ENCODE data around the gene SAA2. TPM values are rescaled to one million over a fixed set of nuclear protein-coding genes. Genes with fewer than 3 reads are reported as not detected.
"Not testable (repeated sequence)": the region's sequence is repeated elsewhere in the genome, so short reads cannot be mapped to it uniquely, and the experiment has no call there.

Gene SAA2
- total RNA-seq, 2 donors from 2014 or later, result 4.7 to 7.9 TPM

DNA sequence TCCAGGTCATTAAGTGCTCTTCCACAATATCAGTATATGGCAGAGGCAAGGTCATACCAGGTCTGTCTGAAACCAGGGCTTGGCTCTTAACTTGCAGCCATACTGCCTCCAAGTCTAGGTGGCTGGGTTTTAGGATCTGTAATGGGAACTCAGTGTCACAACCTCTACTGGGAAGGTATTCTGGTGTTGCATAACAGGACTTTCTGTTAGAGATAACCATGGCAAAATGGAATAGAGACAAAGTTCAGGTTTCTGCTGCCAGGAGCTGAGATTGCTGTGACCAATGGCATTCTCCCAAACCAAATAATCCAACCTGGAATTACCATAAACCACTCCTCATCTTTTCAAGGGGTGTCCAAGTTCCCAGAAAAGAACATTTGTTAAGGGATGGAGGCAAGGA, 10.8 kb upstream of the SAA2 start:
- TF ChIP-seq, protein P1, sequence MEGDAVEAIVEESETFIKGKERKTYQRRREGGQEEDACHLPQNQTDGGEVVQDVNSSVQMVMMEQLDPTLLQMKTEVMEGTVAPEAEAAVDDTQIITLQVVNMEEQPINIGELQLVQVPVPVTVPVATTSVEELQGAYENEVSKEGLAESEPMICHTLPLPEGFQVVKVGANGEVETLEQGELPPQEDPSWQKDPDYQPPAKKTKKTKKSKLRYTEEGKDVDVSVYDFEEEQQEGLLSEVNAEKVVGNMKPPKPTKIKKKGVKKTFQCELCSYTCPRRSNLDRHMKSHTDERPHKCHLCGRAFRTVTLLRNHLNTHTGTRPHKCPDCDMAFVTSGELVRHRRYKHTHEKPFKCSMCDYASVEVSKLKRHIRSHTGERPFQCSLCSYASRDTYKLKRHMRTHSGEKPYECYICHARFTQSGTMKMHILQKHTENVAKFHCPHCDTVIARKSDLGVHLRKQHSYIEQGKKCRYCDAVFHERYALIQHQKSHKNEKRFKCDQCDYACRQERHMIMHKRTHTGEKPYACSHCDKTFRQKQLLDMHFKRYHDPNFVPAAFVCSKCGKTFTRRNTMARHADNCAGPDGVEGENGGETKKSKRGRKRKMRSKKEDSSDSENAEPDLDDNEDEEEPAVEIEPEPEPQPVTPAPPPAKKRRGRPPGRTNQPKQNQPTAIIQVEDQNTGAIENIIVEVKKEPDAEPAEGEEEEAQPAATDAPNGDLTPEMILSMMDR (IDR thresholded peaks at IDR 0.05), result no peak
- TF ChIP-seq POLR2A (IDR thresholded peaks at IDR 0.05), result no peak
- no peak for TF ChIP-seq POLR2AphosphoS5 (IDR thresholded peaks at IDR 0.05)
- H3K4me3 ChIP-seq, result no peak overlapping the region
- no peak overlapping the region for H3K27ac ChIP-seq
- no peak for DNase-seq (ENCODE audit: low spot score)
- H3K9me3 ChIP-seq, result no peaks in the 10 kb centered on the region
- intact Hi-C loops (cut with DNase I), result no loop called here
- no peaks in the 10 kb centered on the region for H3K27me3 ChIP-seq (replicated peaks; ENCODE audit: insufficient read depth)
- H3K4me1 ChIP-seq (replicated peaks), result no peaks in the 10 kb centered on the region
- no peaks in the 10 kb centered on the region for H3K36me3 ChIP-seq

DNA sequence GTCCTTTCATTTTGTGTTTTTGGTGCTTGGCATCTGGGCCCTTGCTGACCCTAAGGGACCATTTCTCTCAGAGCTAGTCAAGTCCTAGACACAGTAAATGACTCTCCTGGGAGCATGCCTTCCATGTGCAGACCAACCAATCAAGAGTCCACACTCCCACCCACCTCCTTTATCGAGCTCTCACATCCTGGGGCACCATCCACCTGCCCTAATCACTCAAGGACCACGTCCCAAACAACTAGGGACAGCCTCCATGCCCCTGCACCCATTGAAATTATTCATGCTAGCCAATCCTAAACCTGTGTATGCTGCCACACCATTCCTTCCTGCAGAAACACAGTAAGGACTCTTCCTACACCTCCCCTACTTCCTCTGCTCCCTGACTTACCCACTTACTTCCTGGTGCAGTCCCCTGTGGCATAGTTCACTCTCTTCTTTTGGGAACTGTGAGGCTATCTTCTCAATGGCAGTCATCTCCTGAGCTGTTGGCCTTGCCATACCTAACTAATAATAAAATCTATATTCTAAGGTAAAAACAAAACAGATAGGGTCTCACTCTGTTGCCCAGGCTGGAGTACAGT, 6.4 kb upstream of the SAA2 start:
- Histone ChIP-seq H3K4me3 (no peak overlapping the region), H3K4me1 (replicated peaks) (no peaks in the 10 kb centered on the region), H3K9me3 (no peaks in the 10 kb centered on the region), H3K27ac (no peak overlapping the region), H3K27me3 (replicated peaks; ENCODE audit: insufficient read depth) (no peaks in the 10 kb centered on the region), H3K36me3 (no peaks in the 10 kb centered on the region)
- no peak for DNase-seq (ENCODE audit: low spot score)
- 68% methylated on average over 2 of the region's 2 CpGs for WGBS
- intact Hi-C loops (cut with DNase I), result no loop called here
- TF ChIP-seq, protein P1 (IDR thresholded peaks at IDR 0.05), result no peak
- TF ChIP-seq POLR2AphosphoS5 (IDR thresholded peaks at IDR 0.05), result no peak
- TF ChIP-seq POLR2A (IDR thresholded peaks at IDR 0.05), result no peak

DNA sequence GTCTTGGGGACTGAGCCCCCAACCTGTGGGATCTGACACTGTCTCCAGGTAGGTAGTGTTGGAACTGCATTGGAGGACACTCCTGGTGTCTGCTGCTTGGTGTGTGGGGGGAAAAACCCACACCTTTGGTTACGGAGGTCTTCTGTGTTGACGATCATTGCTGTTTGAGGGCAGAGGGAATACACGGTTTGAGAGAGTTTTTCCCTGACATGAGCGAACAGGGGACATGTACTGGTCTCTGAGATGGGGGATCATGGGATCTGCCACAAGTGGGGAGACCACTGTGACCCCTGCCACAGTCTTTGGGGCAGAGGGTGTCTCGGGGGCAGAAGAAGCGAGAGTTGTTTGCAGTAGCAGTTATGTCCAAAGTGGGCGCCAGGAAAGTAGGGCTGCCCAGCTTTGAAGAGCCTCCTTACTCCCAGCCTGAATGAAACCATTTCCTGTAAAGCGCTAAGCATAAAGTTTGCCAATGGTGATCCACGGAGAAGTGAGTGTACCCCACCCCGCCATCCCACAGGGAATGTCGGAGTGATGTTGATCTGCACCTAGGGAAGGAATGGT, 5.4 kb upstream of the SAA2 start:
- H3K4me3 ChIP-seq, result no peak overlapping the region
- no peaks in the 10 kb centered on the region for H3K27me3 ChIP-seq (replicated peaks; ENCODE audit: insufficient read depth)
- 78% methylated on average over 11 of the region's 11 CpGs for WGBS
- H3K9me3 ChIP-seq, result no peaks in the 10 kb centered on the region
- intact Hi-C loops (cut with DNase I), result no loop called here
- H3K36me3 ChIP-seq, result no peaks in the 10 kb centered on the region
- TF ChIP-seq POLR2A (IDR thresholded peaks at IDR 0.05), result no peak
- TF ChIP-seq, protein P1 (IDR thresholded peaks at IDR 0.05), result no peak
- TF ChIP-seq POLR2AphosphoS5 (IDR thresholded peaks at IDR 0.05), result no peak
- H3K4me1 ChIP-seq (replicated peaks), result no peaks in the 10 kb centered on the region
- H3K27ac ChIP-seq, result no peak overlapping the region
- no peak for DNase-seq (ENCODE audit: low spot score)

DNA sequence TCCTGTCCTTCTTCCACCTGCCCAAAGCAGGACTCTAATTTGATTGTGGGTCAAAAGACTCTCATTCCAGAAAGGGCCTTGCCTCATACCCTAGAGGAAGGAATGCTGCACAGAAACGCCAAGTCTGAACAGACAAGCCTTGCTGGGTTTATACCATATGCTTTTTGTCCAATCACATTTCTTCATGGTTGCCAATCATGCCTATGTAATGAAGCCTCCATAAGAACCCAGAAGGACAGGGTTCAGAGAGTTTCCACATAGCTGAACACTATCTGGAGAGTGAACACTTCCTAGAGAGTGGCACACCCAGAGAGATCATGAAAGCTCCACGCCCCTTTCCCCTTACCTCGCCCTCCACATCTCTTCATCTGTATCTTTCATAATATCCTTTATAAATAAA, 4.8 kb upstream of the SAA2 start:
- H3K4me1 ChIP-seq (replicated peaks), result no peaks in the 10 kb centered on the region
- TF ChIP-seq POLR2AphosphoS5 (IDR thresholded peaks at IDR 0.05) (no peak), POLR2A (IDR thresholded peaks at IDR 0.05) (no peak)
- TF ChIP-seq, protein P1 (IDR thresholded peaks at IDR 0.05), result no peak
- no peaks in the 10 kb centered on the region for H3K27me3 ChIP-seq (replicated peaks; ENCODE audit: insufficient read depth)
- H3K9me3 ChIP-seq, result no peaks in the 10 kb centered on the region
- DNase-seq (ENCODE audit: low spot score), result no peak
- no peaks in the 10 kb centered on the region for H3K36me3 ChIP-seq
- 79% methylated on average over 3 of the region's 3 CpGs for WGBS
- H3K27ac ChIP-seq, result no peak overlapping the region
- intact Hi-C loops (cut with DNase I), result no loop called here
- no peak overlapping the region for H3K4me3 ChIP-seq

DNA sequence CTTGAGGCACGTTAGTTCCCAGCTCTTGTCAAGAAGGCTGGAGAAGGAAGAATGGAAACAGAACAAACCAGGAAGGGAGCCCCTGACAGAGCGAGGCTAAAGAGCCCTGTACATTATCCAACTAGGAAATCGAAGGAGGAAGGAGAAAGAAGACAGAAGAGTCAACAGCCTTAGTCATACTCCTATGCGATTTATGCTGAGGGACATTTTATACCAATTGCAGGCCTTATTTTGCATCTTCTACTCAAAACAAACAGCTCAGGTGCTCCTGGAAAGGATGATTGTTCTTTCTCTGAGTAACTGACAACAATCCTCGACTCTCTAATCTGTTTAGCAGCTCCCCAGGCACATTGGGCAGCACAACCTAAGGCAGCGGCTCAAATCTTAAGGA, 1.3 kb downstream of the SAA2 start:
- H3K27ac ChIP-seq; intact Hi-C loops (cut with DNase I); DNase-seq (ENCODE audit: low spot score); H3K27me3 ChIP-seq (replicated peaks; ENCODE audit: insufficient read depth); H3K4me1 ChIP-seq (replicated peaks); H3K36me3 ChIP-seq; H3K4me3 ChIP-seq; H3K9me3 ChIP-seq: not testable (repeated sequence)
- 85% methylated on average over 3 of the region's 6 CpGs for WGBS

DNA sequence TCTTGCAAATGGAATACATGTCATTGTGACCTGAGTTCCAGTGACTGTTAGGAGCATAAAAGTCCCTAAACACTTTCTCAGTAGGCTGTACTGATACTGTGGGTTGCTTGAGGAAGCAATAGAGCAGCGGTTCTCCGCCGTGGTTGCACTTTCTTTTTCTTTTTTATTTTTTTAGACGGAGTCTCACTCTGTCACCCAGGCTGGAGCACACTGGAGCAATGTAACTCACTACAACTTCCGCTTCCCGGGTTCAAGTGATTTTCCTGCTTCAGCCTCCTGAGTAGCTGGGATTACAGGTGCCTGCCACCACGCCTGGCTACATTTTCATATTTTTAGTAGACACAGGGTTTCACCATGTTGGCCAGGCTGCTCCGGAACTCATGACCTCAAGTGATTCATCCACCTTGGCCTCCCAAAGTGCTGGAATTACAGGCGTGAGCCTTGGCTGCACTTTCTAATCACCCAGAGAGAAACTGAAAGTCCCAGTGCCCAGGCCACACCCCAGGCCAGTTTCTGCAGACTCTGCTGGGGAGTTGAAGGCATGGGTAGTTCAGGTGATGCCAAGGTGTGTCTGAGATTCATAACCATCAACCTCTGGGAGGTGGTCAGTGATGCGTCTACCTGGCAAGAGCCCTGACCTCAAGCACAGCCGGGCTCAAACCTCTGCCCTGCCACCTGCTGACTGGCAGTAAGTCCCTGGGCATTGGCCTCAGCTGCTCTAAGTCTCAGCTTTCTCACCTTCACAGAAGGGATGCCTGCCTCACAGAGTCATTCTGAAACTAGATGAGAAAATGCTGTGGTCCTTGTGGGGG, 1.9 kb downstream of the SAA2 start:
- H3K36me3 ChIP-seq; H3K9me3 ChIP-seq; intact Hi-C loops (cut with DNase I); H3K4me3 ChIP-seq; H3K27ac ChIP-seq; H3K27me3 ChIP-seq (replicated peaks; ENCODE audit: insufficient read depth); DNase-seq (ENCODE audit: low spot score); H3K4me1 ChIP-seq (replicated peaks): not testable (repeated sequence)
- 79% methylated on average over 11 of the region's 11 CpGs for WGBS

All from prostate gland (tissue), 2 donors.